ENCODE measurements around the gene BBIP1. TPM values are rescaled to one million over a fixed set of nuclear protein-coding genes. Genes with fewer than 3 reads are reported as not detected.
A peak's percentile ranks its signal among the peaks of the same experiment; 100 is the strongest.

Gene BBIP1
- total RNA-seq (2022) (46.9 and 68.7 TPM in 2 replicates), Bru-seq, nascent RNA (percentile 88 among the genes with signal in this experiment), BruChase-seq, experiment 1, labeled RNA remaining after a 6-hour chase (percentile 88 among the genes with signal in this experiment), BruChase-seq, experiment 2, labeled RNA remaining after a 2-hour chase (percentile 93 among the genes with signal in this experiment)
- long read RNA-seq, transcript BBIP1-207 (4 exons, 2,119 nt): major isoform, 32 of 50 reads
- long read RNA-seq, partial matches to known transcripts: 5 of 50 reads
- long read RNA-seq, other reads (novel, unspliced or antisense): 4 of 50 reads

- peak within 1 kb of the TSS; percentile 89 for H3K4me3 Mint-ChIP-seq (ENCODE audit: unreplicated experiment)
- H3K27ac Mint-ChIP-seq (ENCODE audit: low read depth, unreplicated experiment): peak within 1 kb of the TSS; percentile 100
- intact Hi-C loops (cut with micrococcal nuclease): loop anchor here (1.0 to 2.0 kb wide), 2 partner anchors 16 to 172 kb away; no protein-coding TSS in a partner anchor
- CTCF ChIA-PET: interaction anchor here (0.6 to 1.4 kb wide), 5 partner anchors 12 to 613 kb away, joined by 3 to 5 read pairs (median 3); no protein-coding TSS in a partner anchor
- H3K9me3 Mint-ChIP-seq (ENCODE audit: unreplicated experiment): no peaks in the 10 kb centered on the region
- H3K27me3 Mint-ChIP-seq (ENCODE audit: insufficient read depth, unreplicated experiment): no peaks in the 10 kb centered on the region
- H3K4me1 Mint-ChIP-seq (ENCODE audit: insufficient read depth, unreplicated experiment): peaks cover 22% of the 10 kb centered on the region
- POLR2A ChIA-PET: interaction anchor here (0.6 to 5.5 kb wide), 50 partner anchors 9 to 1266 kb away, joined by 3 to 129 read pairs (median 4); partner anchors contain the start of genes PDCD4 and SMNDC1
- no peak for TF ChIP-seq CTCF (IDR thresholded peaks at IDR 0.05; ENCODE audit: unreplicated experiment)
- TSS peak; percentile 49 for BruUV-seq (replicated peaks)
- peaks cover 18% of the 10 kb centered on the region for H3K36me3 Mint-ChIP-seq (ENCODE audit: insufficient read depth, unreplicated experiment)
- DNase-seq (ENCODE audit: unreplicated experiment): peak; percentile 100
Measured at GRCh38 chr10:110918643-110919348, at the start of gene BBIP1. Gene BBIP1, minus strand, starts transcription at chr10:110919180. Its CDS starts 1,023 bp downstream, at chr10:110918157.

GRCh38 chr10:110967645-110968044 is 48.7 kb upstream of the BBIP1 start:
- Mint-ChIP-seq H3K9me3 (ENCODE audit: unreplicated experiment) (no peaks in the 10 kb centered on the region), H3K27ac (ENCODE audit: low read depth, unreplicated experiment) (no peak overlapping the region), H3K4me1 (ENCODE audit: insufficient read depth, unreplicated experiment) (peaks cover 27% of the 10 kb centered on the region), H3K27me3 (ENCODE audit: insufficient read depth, unreplicated experiment) (no peaks in the 10 kb centered on the region), H3K4me3 (ENCODE audit: unreplicated experiment) (no peak overlapping the region), H3K36me3 (ENCODE audit: insufficient read depth, unreplicated experiment) (no peaks in the 10 kb centered on the region)
- BruUV-seq (replicated peaks): no TSS peak
- DNase-seq (ENCODE audit: unreplicated experiment): no peak
- ChIA-PET POLR2A (interaction anchor here (0.6 kb wide), 1 partner anchor 20 kb away, joined by 3 read pairs; no protein-coding TSS in a partner anchor), CTCF (interaction anchor here (0.7 kb wide), 1 partner anchor 108 kb away, joined by 4 read pairs; no protein-coding TSS in a partner anchor)
- TF ChIP-seq CTCF (IDR thresholded peaks at IDR 0.05; ENCODE audit: unreplicated experiment): no peak
- intact Hi-C loops (cut with micrococcal nuclease): no loop called here

- CTCF ChIA-PET: no interaction called here
- peak; percentile 4 for DNase-seq (ENCODE audit: unreplicated experiment)
- peaks cover 30% of the 10 kb centered on the region for H3K4me1 Mint-ChIP-seq (ENCODE audit: insufficient read depth, unreplicated experiment)
Measured at GRCh38 chr10:110967009-110967630, 48.1 kb upstream of the BBIP1 start.

More at GRCh38 chr10:110967009-110967630, 48.1 kb upstream of the BBIP1 start:
- Mint-ChIP-seq H3K27ac (ENCODE audit: low read depth, unreplicated experiment) (no peak overlapping the region), H3K27me3 (ENCODE audit: insufficient read depth, unreplicated experiment) (no peaks in the 10 kb centered on the region), H3K36me3 (ENCODE audit: insufficient read depth, unreplicated experiment) (no peaks in the 10 kb centered on the region), H3K9me3 (ENCODE audit: unreplicated experiment) (no peaks in the 10 kb centered on the region), H3K4me3 (ENCODE audit: unreplicated experiment) (no peak overlapping the region)
- no TSS peak for BruUV-seq (replicated peaks)
- TF ChIP-seq CTCF (IDR thresholded peaks at IDR 0.05; ENCODE audit: unreplicated experiment): no peak
- POLR2A ChIA-PET: no interaction called here
- intact Hi-C loops (cut with micrococcal nuclease): no loop called here

All from MCF 10A (cell line).